HCT116 (cell line): ENCODE results near the gene TMEM203. TPM values are rescaled to one million over a fixed set of nuclear protein-coding genes. Genes with fewer than 3 reads are reported as not detected.

Experiments used
- ATAC-seq: fragments of 200-7000 bp; cut with Tn5 transposase; 2 replicates; pipeline ENCODE4 v1.9.1; 2020; ENCODE audit warnings: mild to moderate bottlenecking, moderate library complexity
- BruUV-seq: library from RNA; stranded (reverse); fragments of 400-500 nt; replicated peaks from 2 replicates; lab custom pipeline; 2021; lab: Mats Ljungman, UMichigan
- CTCF ChIA-PET: fragments of 300-600 bp; sonication (Branson Sonifier 250); formaldehyde crosslinking; loops from one replicate; lab custom pipeline; 2021; ENCODE audit warnings: antibody characterized with exemption; lab: Charles Lee
- POLR2A ChIA-PET: fragments of 300-600, 350-600 bp; sonication (Branson Sonifier 250); formaldehyde crosslinking; loops from one replicate; lab custom pipeline; 2021; ENCODE audit warnings: antibody characterized with exemption; lab: Charles Lee
- RAD21 ChIA-PET, 2 experiments: fragments of 300-600 bp; sonication (Branson Sonifier 250); formaldehyde crosslinking; loops; one replicate each; lab custom pipeline; 2023; ENCODE audit warnings: low total read pairs in 2 of 2; ENCODE audit not compliant: uncharacterized antibody in 2 of 2, unreplicated experiment in 2 of 2, low non-redundant PET in 1 of 2; lab: Charles Lee
- DNase-seq: peaks from one replicate; pipeline ENCODE4 v3.0.0-alpha.2; 2010; ENCODE audit warnings: low read depth, low spot score
- H2AFZ ChIP-seq: fragments of 200-600 bp; shearing (Covaris generic), sonication (generic); 2 replicates; pipeline ENCODE4 v1.6.1; 2017; ENCODE audit warnings: low read depth, mixed run types, mixed read lengths, antibody characterized with exemption, low read length; ENCODE audit not compliant: poor library complexity, severe bottlenecking
- H3K27ac ChIP-seq: 2 replicates; pipeline ENCODE4 v1.5.1; 2012; ENCODE audit warnings: low read depth, low read length
- H3K27me3 ChIP-seq: fragments of 200-600 bp; sonication (generic); 2 replicates; pipeline ENCODE4 v1.6.1; 2016; ENCODE audit warnings: mixed run types, low read length, mixed read lengths; ENCODE audit not compliant: insufficient read depth
- H3K36me3 ChIP-seq, 2 experiments: fragments of 200-500 bp in 1 of 2; fragments of 200-600 bp in 1 of 2; sonication (Bioruptor generic) in 1 of 2; sonication (generic) in 1 of 2; 2 replicates each; pipeline versions ENCODE4 v1.5.1 to v1.6.1; 2014 to 2016; ENCODE audit warnings: low read length in 2 of 2, inconsistent platforms in 1 of 2, mixed read lengths in 1 of 2, mixed run types in 1 of 2; ENCODE audit not compliant: insufficient read depth in 2 of 2, control insufficient read depth in 1 of 2
- H3K4me1 ChIP-seq, 2 experiments: fragments of 200-600 bp in 1 of 2; sonication (generic) in 1 of 2; 2 replicates each; pipeline versions ENCODE4 v1.5.1 to v1.6.1; 2012 to 2017; ENCODE audit warnings: low read length in 2 of 2, inconsistent platforms in 1 of 2, mild to moderate bottlenecking in 1 of 2, mixed read lengths in 1 of 2, mixed run types in 1 of 2, moderate library complexity in 1 of 2; ENCODE audit not compliant: insufficient read depth in 2 of 2, control insufficient read depth in 1 of 2
- H3K4me2 ChIP-seq: fragments of 200-600 bp; sonication (generic); 2 replicates; pipeline ENCODE4 v1.6.1; 2017; ENCODE audit warnings: mixed run types, low read length, mixed read lengths
- H3K4me3 ChIP-seq, 2 experiments: fragments of 200-600 bp in 1 of 2; sonication (generic) in 1 of 2; replicated peaks in 1 of 2; 2 replicates each; pipeline ENCODE4 v1.5.1; 2011 to 2016; ENCODE audit warnings: low read length in 2 of 2, control low read depth in 1 of 2, low read depth in 1 of 2, mild to moderate bottlenecking in 1 of 2, mixed read lengths in 1 of 2, mixed run types in 1 of 2
- H3K79me2 ChIP-seq: fragments of 200-600 bp; sonication (generic); 2 replicates; pipeline ENCODE4 v1.6.1; 2017; ENCODE audit warnings: mild to moderate bottlenecking, mixed run types, low read length, moderate library complexity, mixed read lengths; ENCODE audit not compliant: insufficient read depth
- H3K9ac ChIP-seq: fragments of 200-600 bp; sonication (generic); 2 replicates; pipeline ENCODE4 v1.6.1; 2016; ENCODE audit warnings: low read length, mixed read lengths
- H3K9me2 ChIP-seq: fragments of 200-600 bp; sonication (generic), shearing (Covaris generic); 2 replicates; pipeline ENCODE4 v1.6.1; 2017; ENCODE audit warnings: mixed run types, mild to moderate bottlenecking, moderate library complexity; ENCODE audit not compliant: insufficient read depth
- H3K9me3 ChIP-seq, 2 experiments: fragments of 200-500 bp in 1 of 2; fragments of 200-600 bp in 1 of 2; sonication (Bioruptor generic) in 1 of 2; sonication (generic) in 1 of 2; 2 replicates each; pipeline ENCODE4 v1.6.1; 2014 to 2017; ENCODE audit warnings: low read length in 2 of 2, mixed read lengths in 2 of 2, inconsistent platforms in 1 of 2, low read depth in 1 of 2, mild to moderate bottlenecking in 1 of 2, mixed run types in 1 of 2, moderate library complexity in 1 of 2; ENCODE audit not compliant: control insufficient read depth in 1 of 2, insufficient read depth in 1 of 2
- H4K20me1 ChIP-seq: fragments of 200-600 bp; sonication (generic), shearing (Covaris generic); 2 replicates; pipeline ENCODE4 v1.6.1; 2017; ENCODE audit warnings: mixed run types, mild to moderate bottlenecking, moderate library complexity; ENCODE audit not compliant: insufficient read depth
- ATF3 ChIP-seq: IDR thresholded peaks from 2 replicates; pipeline ENCODE4 v1.6.1; 2012
- CEBPB ChIP-seq: IDR thresholded peaks from 2 replicates; pipeline ENCODE4 v1.6.1; 2012; ENCODE audit warnings: low read depth
- EGR1 ChIP-seq: IDR thresholded peaks from 2 replicates; pipeline ENCODE4 v1.6.1; 2012; ENCODE audit warnings: low read depth
- ELF1 ChIP-seq: IDR thresholded peaks from 2 replicates; pipeline ENCODE4 v1.6.1; 2012; ENCODE audit warnings: low read depth, borderline replicate concordance
- EZH2 ChIP-seq: fragments of 200-600 bp; sonication (generic); IDR thresholded peaks from 2 replicates; pipeline ENCODE4 v1.6.1; 2017; ENCODE audit warnings: antibody characterized with exemption, mixed run types
- FOSL1 ChIP-seq: IDR thresholded peaks from 2 replicates; pipeline ENCODE4 v1.6.1; 2012; ENCODE audit warnings: low read depth
- JUND ChIP-seq: IDR thresholded peaks from 2 replicates; pipeline ENCODE4 v1.6.1; 2012
- POLR2AphosphoS5 ChIP-seq: IDR thresholded peaks from 2 replicates; pipeline ENCODE4 v1.6.1; 2011; ENCODE audit warnings: mild to moderate bottlenecking, low read depth, low read length, moderate library complexity
- RAD21 ChIP-seq: IDR thresholded peaks from 2 replicates; pipeline ENCODE4 v1.6.1; 2012; ENCODE audit warnings: low read depth, mild to moderate bottlenecking
- ZFX ChIP-seq: fragments of 450-650 bp; IDR thresholded peaks from 2 replicates; pipeline ENCODE4 v1.6.1; 2017
- intact Hi-C: fragments of 100-400 bp; cut with micrococcal nuclease; formaldehyde crosslinking; loops from 2 replicates; pipeline ENCODE4 v1.10.0; 2022
- total RNA-seq: library from RNA; stranded (reverse); gene quantifications from one replicate; pipeline ENCODE4 v1.2.1, GENCODE V29; 2021; ENCODE audit not compliant: unreplicated experiment

TMEM203 gene
- total RNA-seq, 1 experiment from 2014 or later = 45.0 TPM

DNA sequence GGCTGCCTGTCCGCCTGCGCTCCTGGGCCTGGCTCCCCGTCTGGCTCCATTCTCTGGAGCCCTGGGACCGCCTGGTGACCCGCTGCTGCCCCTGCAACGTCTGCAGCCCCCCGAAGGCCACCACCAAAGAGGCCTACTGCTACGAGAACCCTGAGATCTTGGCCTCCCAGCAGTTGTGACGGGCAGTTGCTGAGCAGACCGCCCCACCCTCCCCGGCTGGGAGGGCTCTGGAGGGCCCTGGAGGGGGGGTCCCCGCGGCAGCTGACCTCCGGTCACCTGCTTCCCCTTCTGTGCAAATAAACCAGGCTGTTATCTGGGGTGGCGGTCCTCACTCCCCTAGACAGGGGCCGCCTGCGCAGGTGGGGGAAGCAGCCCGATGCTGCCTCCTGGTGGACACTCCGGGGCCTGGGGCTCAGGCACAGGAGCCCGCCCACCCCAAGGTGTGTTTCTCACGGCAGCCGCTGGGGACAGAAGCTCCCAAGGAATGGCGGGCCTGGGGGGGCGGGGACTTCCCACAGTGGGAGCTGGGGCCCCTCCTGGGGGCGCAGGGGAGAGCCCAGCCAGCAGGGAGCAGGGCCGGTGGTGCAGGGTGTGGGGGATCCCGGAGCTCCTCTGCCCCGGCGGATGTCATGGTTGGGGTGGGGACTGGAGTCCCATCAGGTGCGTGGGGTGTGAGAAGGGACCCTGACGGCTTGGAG, 30.9 kb upstream of the TMEM203 start (continued):
- TF ChIP-seq CEBPB (no peak), POLR2AphosphoS5 (peak; percentile 67), ATF3 (no peak)

- Histone ChIP-seq H3K4me3 (no peak overlapping the region), H2AFZ (no peak overlapping the region), H3K27me3 (no peaks in the 10 kb centered on the region), H3K79me2 (peaks cover 15% of the 10 kb centered on the region), H3K9ac (no peak overlapping the region), H3K27ac (no peak overlapping the region), H4K20me1 (no peaks in the 10 kb centered on the region), H3K9me2 (no peaks in the 10 kb centered on the region), H3K4me1 (peaks cover 23 to 39% of the 10 kb centered on the region in 2 experiments), H3K9me3 (no peaks in the 10 kb centered on the region), H3K36me3 (no peaks in the 10 kb centered on the region), H3K4me2 (peak overlapping the region; percentile 79; the same call in 1 of the 2 replicates)
- POLR2A ChIA-PET = interaction anchor here (1.0 to 1.3 kb wide), 3 partner anchors 8 to 149 kb away, joined by 3 to 4 read pairs (median 4); partner anchors contain the start of genes MAN1B1 and RNF224
- DNase-seq (no peak), ATAC-seq (no peak)
- TF ChIP-seq JUND (no peak), CEBPB (no peak), ZFX (no peak), EGR1 (no peak), EZH2 (no peak), ELF1 (no peak), RAD21 (no peak), FOSL1 (no peak)
- CTCF ChIA-PET = interaction anchor here (1.0 to 2.8 kb wide), 10 partner anchors 9 to 189 kb away, joined by 3 to 43 read pairs (median 8); partner anchors contain the start of genes ANAPC2, CYSRT1, NPDC1 and RNF224
- RAD21 ChIA-PET = no interaction called here
- intact Hi-C loops = no loop called here
- no TSS peak for BruUV-seq
These were observed 30.2 kb upstream of the TMEM203 start for GRCh38 chr9:137235424-137236237.
